ENCODE measurements around the gene CBLB. TPM values are rescaled to one million over a fixed set of nuclear protein-coding genes. Genes with fewer than 3 reads are reported as not detected.

CBLB gene
- total RNA-seq, 1 donor from 2014 or later = 45.9 TPM

DNA sequence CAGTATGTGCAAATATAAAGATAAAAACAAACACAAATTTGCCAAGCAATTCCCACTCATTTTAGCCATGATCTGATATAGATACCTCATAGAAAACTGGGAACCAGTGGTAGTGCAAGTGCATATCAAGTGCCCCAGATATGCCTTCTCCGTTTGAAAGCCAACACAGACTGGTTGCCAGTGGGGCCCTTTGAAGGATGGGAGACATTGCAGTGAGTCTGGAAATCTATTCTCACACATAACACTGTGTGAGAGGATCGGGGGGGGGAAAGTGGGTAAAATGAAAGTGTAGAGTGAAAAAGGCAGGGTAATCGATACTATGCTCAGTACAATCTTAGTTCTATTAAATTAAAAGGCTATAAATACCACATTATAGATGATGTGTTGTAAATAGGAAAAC lies 83.0 kb downstream of the CBLB start:
- H3K9me3 Mint-ChIP-seq (ENCODE audit: unreplicated experiment) = no peaks in the 10 kb centered on the region
- peaks cover 90% of the 10 kb centered on the region for H3K79me2 ChIP-seq (ENCODE audit: insufficient read depth, low read length)

GRCh38 chr3:105783631-105784030 lies 85.2 kb downstream of the CBLB start:
- Histone ChIP-seq H3K9me3 (ENCODE audit: insufficient read depth, low read depth, low read length) (no peaks in the 10 kb centered on the region), H3K27ac (ENCODE audit: low read depth, low read length) (no peak overlapping the region), H3K36me3 (ENCODE audit: insufficient read depth, low read length) (no peaks in the 10 kb centered on the region), H3K79me2 (ENCODE audit: insufficient read depth, low read length) (peaks cover 79% of the 10 kb centered on the region), H3K4me3 (ENCODE audit: insufficient read depth, low read depth, low read length) (no peak overlapping the region), H3K27me3 (ENCODE audit: insufficient read depth, low read length) (no peaks in the 10 kb centered on the region), H2AFZ (ENCODE audit: low read depth, low read length) (no peak overlapping the region), H4K20me1 (ENCODE audit: insufficient read depth, low read length) (peaks cover 8% of the 10 kb centered on the region), H3K4me2 (ENCODE audit: low read length) (no peak overlapping the region), H3K4me1 (ENCODE audit: insufficient read depth, low read length) (no peaks in the 10 kb centered on the region), H3K9ac (ENCODE audit: low read length) (no peak overlapping the region)
- TF ChIP-seq, protein P1, sequence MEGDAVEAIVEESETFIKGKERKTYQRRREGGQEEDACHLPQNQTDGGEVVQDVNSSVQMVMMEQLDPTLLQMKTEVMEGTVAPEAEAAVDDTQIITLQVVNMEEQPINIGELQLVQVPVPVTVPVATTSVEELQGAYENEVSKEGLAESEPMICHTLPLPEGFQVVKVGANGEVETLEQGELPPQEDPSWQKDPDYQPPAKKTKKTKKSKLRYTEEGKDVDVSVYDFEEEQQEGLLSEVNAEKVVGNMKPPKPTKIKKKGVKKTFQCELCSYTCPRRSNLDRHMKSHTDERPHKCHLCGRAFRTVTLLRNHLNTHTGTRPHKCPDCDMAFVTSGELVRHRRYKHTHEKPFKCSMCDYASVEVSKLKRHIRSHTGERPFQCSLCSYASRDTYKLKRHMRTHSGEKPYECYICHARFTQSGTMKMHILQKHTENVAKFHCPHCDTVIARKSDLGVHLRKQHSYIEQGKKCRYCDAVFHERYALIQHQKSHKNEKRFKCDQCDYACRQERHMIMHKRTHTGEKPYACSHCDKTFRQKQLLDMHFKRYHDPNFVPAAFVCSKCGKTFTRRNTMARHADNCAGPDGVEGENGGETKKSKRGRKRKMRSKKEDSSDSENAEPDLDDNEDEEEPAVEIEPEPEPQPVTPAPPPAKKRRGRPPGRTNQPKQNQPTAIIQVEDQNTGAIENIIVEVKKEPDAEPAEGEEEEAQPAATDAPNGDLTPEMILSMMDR (IDR thresholded peaks at IDR 0.05; ENCODE audit: insufficient read depth, low read depth, low read length) = no peak
- no peak for TF ChIP-seq EZH2 (IDR thresholded peaks at IDR 0.05; ENCODE audit: insufficient read depth, low read length)
- no peak overlapping the region for H3K27ac Mint-ChIP-seq (ENCODE audit: unreplicated experiment)
- FAIRE-seq = no peak
- DNase-seq (ENCODE audit: low read depth) = no peak
- H3K4me1 Mint-ChIP-seq (ENCODE audit: low read depth, unreplicated experiment) = peaks cover 38% of the 10 kb centered on the region
- no peak overlapping the region for H3K4me3 Mint-ChIP-seq (ENCODE audit: unreplicated experiment)
- H3K9me3 Mint-ChIP-seq (ENCODE audit: unreplicated experiment) = no peaks in the 10 kb centered on the region
- no peaks in the 10 kb centered on the region for H3K27me3 Mint-ChIP-seq (ENCODE audit: low read depth, unreplicated experiment)
- H3K36me3 Mint-ChIP-seq (ENCODE audit: low read depth, unreplicated experiment) = peaks cover 6% of the 10 kb centered on the region

More for the DNA sequence above, 83.0 kb downstream of the CBLB start:
- no peak overlapping the region for H3K4me3 Mint-ChIP-seq (ENCODE audit: unreplicated experiment)
- peaks cover 44% of the 10 kb centered on the region for H3K4me1 Mint-ChIP-seq (ENCODE audit: low read depth, unreplicated experiment)
- no peaks in the 10 kb centered on the region for H3K9me3 ChIP-seq (ENCODE audit: insufficient read depth, low read depth, low read length)
- no peak for DNase-seq (ENCODE audit: low read depth)
- no peaks in the 10 kb centered on the region for H3K27me3 Mint-ChIP-seq (ENCODE audit: low read depth, unreplicated experiment)
- H3K4me1 ChIP-seq (ENCODE audit: insufficient read depth, low read length) = peaks cover 4% of the 10 kb centered on the region
- no peak overlapping the region for H3K4me2 ChIP-seq (ENCODE audit: low read length)
- H3K9ac ChIP-seq (ENCODE audit: low read length) = no peak overlapping the region
- H3K36me3 Mint-ChIP-seq (ENCODE audit: low read depth, unreplicated experiment) = peaks cover 6% of the 10 kb centered on the region
- FAIRE-seq = no peak
- no peaks in the 10 kb centered on the region for H3K36me3 ChIP-seq (ENCODE audit: insufficient read depth, low read length)
- H3K27ac Mint-ChIP-seq (ENCODE audit: unreplicated experiment) = no peak overlapping the region
- H3K27me3 ChIP-seq (ENCODE audit: insufficient read depth, low read length) = no peaks in the 10 kb centered on the region
- H3K4me3 ChIP-seq (ENCODE audit: insufficient read depth, low read depth, low read length) = no peak overlapping the region
- TF ChIP-seq EZH2 (IDR thresholded peaks at IDR 0.05; ENCODE audit: insufficient read depth, low read length) = no peak
- TF ChIP-seq, protein P1 (IDR thresholded peaks at IDR 0.05; ENCODE audit: insufficient read depth, low read depth, low read length) = no peak
- no peak overlapping the region for H2AFZ ChIP-seq (ENCODE audit: low read depth, low read length)
- H3K27ac ChIP-seq (ENCODE audit: low read depth, low read length) = no peak overlapping the region
- peaks cover 15% of the 10 kb centered on the region for H4K20me1 ChIP-seq (ENCODE audit: insufficient read depth, low read length)

DNA sequence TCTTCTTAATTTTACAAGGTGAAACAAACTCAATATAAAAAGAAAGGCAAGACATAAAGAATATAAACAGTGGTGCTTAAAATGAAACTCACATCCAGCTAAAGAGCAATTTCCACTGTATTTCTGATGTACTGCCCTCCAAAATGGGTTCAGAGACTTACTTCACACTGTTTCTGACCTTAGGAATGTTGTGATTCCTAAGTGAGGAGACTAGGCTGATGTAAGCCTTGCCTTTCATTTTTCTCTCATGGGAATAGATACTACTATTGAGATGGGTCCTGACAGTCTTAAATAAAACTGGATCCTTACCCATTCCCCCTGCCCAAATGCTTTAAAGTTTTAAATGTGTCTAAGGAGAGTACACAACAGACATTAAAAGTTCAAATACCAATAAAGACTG lies 86.9 kb downstream of the CBLB start:
- H3K79me2 ChIP-seq (ENCODE audit: insufficient read depth, low read length) = peaks cover 78% of the 10 kb centered on the region

More for the DNA sequence above, 86.9 kb downstream of the CBLB start:
- Histone ChIP-seq H3K9me3 (ENCODE audit: insufficient read depth, low read depth, low read length) (no peaks in the 10 kb centered on the region), H3K4me2 (ENCODE audit: low read length) (no peak overlapping the region), H2AFZ (ENCODE audit: low read depth, low read length) (no peak overlapping the region), H4K20me1 (ENCODE audit: insufficient read depth, low read length) (peaks cover 12% of the 10 kb centered on the region), H3K4me3 (ENCODE audit: insufficient read depth, low read depth, low read length) (no peak overlapping the region), H3K4me1 (ENCODE audit: insufficient read depth, low read length) (no peaks in the 10 kb centered on the region), H3K9ac (ENCODE audit: low read length) (no peak overlapping the region), H3K36me3 (ENCODE audit: insufficient read depth, low read length) (no peaks in the 10 kb centered on the region), H3K27me3 (ENCODE audit: insufficient read depth, low read length) (no peaks in the 10 kb centered on the region), H3K27ac (ENCODE audit: low read depth, low read length) (no peak overlapping the region)
- FAIRE-seq (peak; percentile 63), DNase-seq (ENCODE audit: low read depth) (no peak)
- Mint-ChIP-seq H3K4me1 (ENCODE audit: low read depth, unreplicated experiment) (peaks cover 31% of the 10 kb centered on the region), H3K36me3 (ENCODE audit: low read depth, unreplicated experiment) (peaks cover 3% of the 10 kb centered on the region), H3K9me3 (ENCODE audit: unreplicated experiment) (no peaks in the 10 kb centered on the region), H3K4me3 (ENCODE audit: unreplicated experiment) (no peak overlapping the region), H3K27me3 (ENCODE audit: low read depth, unreplicated experiment) (no peaks in the 10 kb centered on the region), H3K27ac (ENCODE audit: unreplicated experiment) (peak overlapping the region; percentile 97)
- TF ChIP-seq EZH2 (IDR thresholded peaks at IDR 0.05; ENCODE audit: insufficient read depth, low read length) = no peak
- TF ChIP-seq, protein P1 (IDR thresholded peaks at IDR 0.05; ENCODE audit: insufficient read depth, low read depth, low read length) = no peak

Data from astrocyte (in vitro differentiated cells and primary cell).